H9 (cell line): Measurements from ENCODE around the gene GLRX3. TPM values are rescaled to one million over a fixed set of nuclear protein-coding genes. Genes with fewer than 3 reads are reported as not detected.

Experiments
- DNase-seq: peaks from one replicate; pipeline ENCODE4 v3.0.0-alpha.2; 2017
- H2AFZ ChIP-seq: one replicate; pipeline ENCODE4 v1.6.1; 2013; ENCODE audit warnings: mild to moderate bottlenecking, low read length, control low read depth, moderate library complexity
- H2AK5ac ChIP-seq: 2 replicates; pipeline ENCODE4 v1.6.1; 2013; ENCODE audit warnings: low read length, control low read depth, mixed read lengths; ENCODE audit not compliant: insufficient read length
- H2BK120ac ChIP-seq: one replicate; pipeline ENCODE4 v1.6.1; 2013; ENCODE audit warnings: low read depth, mild to moderate bottlenecking, low read length, control low read depth, inconsistent platforms; ENCODE audit not compliant: poor library complexity, severe bottlenecking
- H2BK12ac ChIP-seq: 2 replicates; pipeline ENCODE4 v1.6.1; 2013; ENCODE audit warnings: low read length, control low read depth, mixed read lengths, low read depth; ENCODE audit not compliant: insufficient read length
- H2BK15ac ChIP-seq: 2 replicates; pipeline ENCODE4 v1.6.1; 2013; ENCODE audit warnings: low read depth, low read length, control low read depth
- H2BK20ac ChIP-seq: one replicate; pipeline ENCODE4 v1.6.1; 2013; ENCODE audit warnings: low read depth, mild to moderate bottlenecking, low read length, control low read depth, inconsistent platforms; ENCODE audit not compliant: poor library complexity, severe bottlenecking
- H2BK5ac ChIP-seq: 2 replicates; pipeline ENCODE4 v1.6.1; 2013; ENCODE audit warnings: low read length, control low read depth, mixed read lengths; ENCODE audit not compliant: insufficient read length
- H3K14ac ChIP-seq: 2 replicates; pipeline ENCODE4 v1.6.1; 2013; ENCODE audit warnings: low read length, control low read depth; ENCODE audit not compliant: insufficient read depth
- H3K18ac ChIP-seq: 2 replicates; pipeline ENCODE4 v1.6.1; 2013; ENCODE audit warnings: low read depth, mild to moderate bottlenecking, mixed read lengths, low read length, control low read depth; ENCODE audit not compliant: insufficient read length
- H3K23ac ChIP-seq: 2 replicates; pipeline ENCODE4 v1.6.1; 2013; ENCODE audit warnings: low read length, control low read depth, mixed read lengths, low read depth; ENCODE audit not compliant: insufficient read length
- H3K23me2 ChIP-seq: 2 replicates; pipeline ENCODE4 v1.6.1; 2013; ENCODE audit warnings: low read depth, mild to moderate bottlenecking, mixed read lengths, low read length, control low read depth; ENCODE audit not compliant: insufficient read length, poor library complexity, severe bottlenecking
- H3K27ac ChIP-seq: 2 replicates; pipeline ENCODE4 v1.5.1; 2013; ENCODE audit warnings: low read length, control low read depth, mixed read lengths, low read depth; ENCODE audit not compliant: insufficient read length
- H3K27me3 ChIP-seq: 2 replicates; pipeline ENCODE4 v1.6.1; 2013; ENCODE audit warnings: low read length, control low read depth, inconsistent platforms; ENCODE audit not compliant: insufficient read depth
- H3K4ac ChIP-seq: 2 replicates; pipeline ENCODE4 v1.6.1; 2013; ENCODE audit warnings: low read depth, mild to moderate bottlenecking, control low read depth, inconsistent platforms, low read length, moderate library complexity
- H3K4me1 ChIP-seq: 2 replicates; pipeline ENCODE4 v1.6.1; 2013; ENCODE audit warnings: low read length, control low read depth, inconsistent platforms; ENCODE audit not compliant: insufficient read depth
- H3K4me2 ChIP-seq: 2 replicates; pipeline ENCODE4 v1.6.1; 2013; ENCODE audit warnings: low read length, control low read depth, mixed read lengths; ENCODE audit not compliant: insufficient read length, insufficient read depth
- H3K56ac ChIP-seq: 2 replicates; pipeline ENCODE4 v1.6.1; 2013; ENCODE audit warnings: low read depth, mild to moderate bottlenecking, mixed read lengths, low read length, control low read depth; ENCODE audit not compliant: insufficient read length
- H3K79me1 ChIP-seq: 2 replicates; pipeline ENCODE4 v1.6.1; 2013; ENCODE audit warnings: low read depth, mild to moderate bottlenecking, moderate library complexity, low read length, control low read depth, inconsistent platforms; ENCODE audit not compliant: insufficient read depth, poor library complexity, severe bottlenecking
- H3K79me2 ChIP-seq: 2 replicates; pipeline ENCODE4 v1.6.1; 2013; ENCODE audit warnings: low read length, control low read depth, inconsistent platforms; ENCODE audit not compliant: insufficient read depth
- H3K9ac ChIP-seq: 2 replicates; pipeline ENCODE4 v1.6.1; 2013; ENCODE audit warnings: low read length, control low read depth, mixed read lengths; ENCODE audit not compliant: insufficient read length; ENCODE audit errors: extremely low read depth
- H3K9me3 ChIP-seq: one replicate; pipeline ENCODE4 v1.6.1; 2013; ENCODE audit warnings: low read depth, low read length, inconsistent platforms; ENCODE audit not compliant: control insufficient read depth
- H3T11ph ChIP-seq: one replicate; pipeline ENCODE4 v1.6.1; 2013; ENCODE audit warnings: mild to moderate bottlenecking, low read length, control low read depth, inconsistent platforms
- H4K20me1 ChIP-seq: one replicate; pipeline ENCODE4 v1.6.1; 2013; ENCODE audit not compliant: control insufficient read depth, insufficient read length, insufficient read depth
- H4K5ac ChIP-seq: 2 replicates; pipeline ENCODE4 v1.6.1; 2013; ENCODE audit warnings: low read depth, mild to moderate bottlenecking, mixed read lengths, low read length, control low read depth; ENCODE audit not compliant: insufficient read length
- H4K8ac ChIP-seq: replicated peaks from 2 replicates; pipeline ENCODE4 v1.6.1; 2013; ENCODE audit warnings: low read length, control low read depth, mixed read lengths, low read depth; ENCODE audit not compliant: insufficient read length
- H4K91ac ChIP-seq: 2 replicates; pipeline ENCODE4 v1.6.1; 2013; ENCODE audit warnings: low read depth, mild to moderate bottlenecking, moderate library complexity, mixed read lengths, low read length, control low read depth; ENCODE audit not compliant: insufficient read length
- H3K27ac Mint-ChIP-seq, 3 experiments: 2 replicates in 2 of 3; 3 replicates in 1 of 3; pipeline ENCODE4 v1.8.0; 2020 to 2021; ENCODE audit warnings: mixed read lengths in 3 of 3, mild to moderate bottlenecking in 1 of 3, moderate library complexity in 1 of 3
- H3K27me3 Mint-ChIP-seq: 2 replicates; pipeline ENCODE4 v1.8.0; 2021; ENCODE audit warnings: low read depth, mild to moderate bottlenecking, moderate library complexity, mixed read lengths
- H3K36me3 Mint-ChIP-seq, 3 experiments: 2 replicates in 2 of 3; 3 replicates in 1 of 3; pipeline ENCODE4 v1.8.0; 2020 to 2021; ENCODE audit warnings: low read depth in 3 of 3, mixed read lengths in 3 of 3; ENCODE audit not compliant: insufficient read depth in 1 of 3
- H3K4me1 Mint-ChIP-seq, 2 experiments: 2 replicates each; pipeline ENCODE4 v1.8.0; 2020; ENCODE audit warnings: mixed read lengths in 2 of 2
- H3K4me3 Mint-ChIP-seq, 2 experiments: 2 replicates in 1 of 2; 3 replicates in 1 of 2; pipeline ENCODE4 v1.8.0; 2020 to 2021; ENCODE audit warnings: mild to moderate bottlenecking in 2 of 2, mixed read lengths in 2 of 2, moderate library complexity in 1 of 2
- H3K9me3 Mint-ChIP-seq, 2 experiments: 2 replicates in 1 of 2; 3 replicates in 1 of 2; pipeline ENCODE4 v1.8.0; 2020; ENCODE audit warnings: mild to moderate bottlenecking in 2 of 2, mixed read lengths in 2 of 2, moderate library complexity in 1 of 2
- CTCF ChIP-seq: fragments of 200-600 bp; sonication (generic); conservative IDR thresholded peaks from 3 replicates; pipeline ENCODE4 v1.8.0; 2021; ENCODE audit warnings: antibody characterized with exemption, mild to moderate bottlenecking
- WGBS: extraction: QIAGEN DNeasy Blood & Tissue Kit; methylation state at CpG from one replicate; pipeline ENCODE4 v1.1.7; 2013; ENCODE audit warnings: missing lambda C conversion rate, low lambda C conversion rate, mixed read lengths; ENCODE audit not compliant: insufficient read length; ENCODE audit errors: extremely low coverage; 5-methylcytosine and 5-hydroxymethylcytosine counted together
- total RNA-seq: library from RNA; stranded (reverse); gene quantifications from 2 replicates; pipeline ENCODE4 v1.2.1, GENCODE V29; 2021

Gene GLRX3
- total RNA-seq, 1 experiment from 2014 or later: 139 TPM

- Mint-ChIP-seq H3K27ac (no peak overlapping the region), H3K4me1 (peaks cover 5 to 16% of the 10 kb centered on the region in 2 experiments), H3K36me3 (peaks cover 0 to 1% (median 1%) of the 10 kb centered on the region in 3 experiments; a peak in 3 of 7 replicates), H3K4me3 (no peak overlapping the region), H3K9me3 (peaks cover 0 to 6% of the 10 kb centered on the region in 2 experiments; a peak in 2 of 5 replicates), H3K27me3 (no peaks in the 10 kb centered on the region; the same call in none of the 2 replicates)
- Histone ChIP-seq H3K9me3 (no peaks in the 10 kb centered on the region), H3K23ac (no peak overlapping the region), H3K14ac (no peak overlapping the region), H3K4me1 (no peaks in the 10 kb centered on the region), H3K79me1 (no peaks in the 10 kb centered on the region), H2BK5ac (no peak overlapping the region), H4K5ac (no peak overlapping the region), H2AFZ (no peak overlapping the region), H3K18ac (no peak overlapping the region), H3K4me2 (no peak overlapping the region), H4K91ac (no peak overlapping the region), H2AK5ac (no peak overlapping the region), H3K23me2 (peaks cover 6% of the 10 kb centered on the region), H3K27me3 (no peaks in the 10 kb centered on the region), H2BK120ac (no peak overlapping the region), H4K20me1 (no peaks in the 10 kb centered on the region), H2BK15ac (no peak overlapping the region), H3K9ac (no peak overlapping the region), H3K79me2 (no peaks in the 10 kb centered on the region), H3K27ac (no peak overlapping the region), H2BK12ac (no peak overlapping the region), H3K56ac (no peak overlapping the region), H3K4ac (no peak overlapping the region), H4K8ac (no peak overlapping the region), H2BK20ac (no peak overlapping the region), H3T11ph (no peak overlapping the region)
- TF ChIP-seq CTCF: no peak
- no peak for DNase-seq
- WGBS: no CpG with 5 or more reads among the region's 16 CpGs
These were observed 57.5 kb downstream of the GLRX3 start for GRCh38 chr10:130193493-130194193.
